ENCODE results near the gene AAK1.

GRCh38 chr2:69685321-69686048, 41.9 kb upstream of the AAK1 start:
- no peak for TF ChIP-seq CTCF (IDR thresholded peaks at IDR 0.05; ENCODE audit: poor library complexity, severe bottlenecking)
- TF ChIP-seq EP300 (conservative IDR thresholded peaks at IDR 0.05; ENCODE audit: poor library complexity, severe bottlenecking): no peak
- TF ChIP-seq MXI1 (conservative IDR thresholded peaks at IDR 0.05; ENCODE audit: poor library complexity, severe bottlenecking): no peak
- TF ChIP-seq TAF1 (IDR thresholded peaks at IDR 0.05; ENCODE audit: low read depth): no peak

Data from neural cell (in vitro differentiated cells).